IPS-20b (cell line): ENCODE data around the gene ZNF227.
"Not testable (repeated sequence)": the region's sequence is repeated elsewhere in the genome, so short reads cannot be mapped to it uniquely, and the experiment has no call there.

ENCODE experiments used
- H3K27ac ChIP-seq: one replicate; pipeline ENCODE4 v1.5.1; 2013; ENCODE audit warnings: low read length
- H3K27me3 ChIP-seq: 2 replicates; pipeline ENCODE4 v1.6.1; 2013; ENCODE audit warnings: mild to moderate bottlenecking, low read length, inconsistent platforms; ENCODE audit not compliant: insufficient read depth
- H3K36me3 ChIP-seq: 2 replicates; pipeline ENCODE4 v1.6.1; 2013; ENCODE audit warnings: low read depth, mild to moderate bottlenecking, inconsistent platforms, low read length, moderate library complexity; ENCODE audit not compliant: insufficient read depth
- H3K4me1 ChIP-seq: 2 replicates; pipeline ENCODE4 v1.6.1; 2013; ENCODE audit warnings: mild to moderate bottlenecking, control low read depth, inconsistent platforms, low read length, moderate library complexity; ENCODE audit not compliant: insufficient read depth
- H3K4me3 ChIP-seq: 2 replicates; pipeline ENCODE4 v1.5.1; 2013; ENCODE audit warnings: mild to moderate bottlenecking, low read length, inconsistent platforms
- H3K9ac ChIP-seq: 2 replicates; pipeline ENCODE4 v1.6.1; 2013; ENCODE audit warnings: low read depth, mild to moderate bottlenecking, inconsistent platforms, low read length, moderate library complexity
- H3K9me3 ChIP-seq: 2 replicates; pipeline ENCODE4 v1.6.1; 2013; ENCODE audit warnings: mild to moderate bottlenecking, low read depth, low read length, inconsistent platforms; ENCODE audit not compliant: insufficient read depth

ZNF227 gene

GRCh38 chr19:44252332-44252731, 40.0 kb downstream of the ZNF227 start:
- H3K9me3 ChIP-seq = peaks cover 93% of the 10 kb centered on the region
- not testable (repeated sequence) for H3K9ac ChIP-seq, H3K4me3 ChIP-seq, H3K4me1 ChIP-seq, H3K36me3 ChIP-seq, H3K27me3 ChIP-seq, H3K27ac ChIP-seq

- not testable (repeated sequence) for H3K4me1 ChIP-seq, H3K27me3 ChIP-seq, H3K36me3 ChIP-seq, H3K9ac ChIP-seq, H3K4me3 ChIP-seq, H3K27ac ChIP-seq
- H3K9me3 ChIP-seq = peaks cover 94% of the 10 kb centered on the region
Measured at GRCh38 chr19:44253392-44253791, 41.1 kb downstream of the ZNF227 start.

- Histone ChIP-seq H3K4me3 (no peak overlapping the region), H3K9me3 (peaks cover 86% of the 10 kb centered on the region), H3K9ac (no peak overlapping the region), H3K4me1 (no peaks in the 10 kb centered on the region), H3K27me3 (no peaks in the 10 kb centered on the region), H3K36me3 (no peaks in the 10 kb centered on the region), H3K27ac (no peak overlapping the region)
Measured at GRCh38 chr19:44254496-44254895, 42.2 kb downstream of the ZNF227 start.

- Histone ChIP-seq H3K4me3 (no peak overlapping the region), H3K4me1 (no peaks in the 10 kb centered on the region), H3K36me3 (no peaks in the 10 kb centered on the region), H3K9me3 (peaks cover 73% of the 10 kb centered on the region), H3K9ac (no peak overlapping the region), H3K27ac (no peak overlapping the region), H3K27me3 (no peaks in the 10 kb centered on the region; the same call in 1 of the 2 replicates)
Measured at GRCh38 chr19:44255705-44256411, 43.5 kb downstream of the ZNF227 start.

- no peaks in the 10 kb centered on the region; the same call in 1 of the 2 replicates for H3K27me3 ChIP-seq
- no peak overlapping the region for H3K27ac ChIP-seq
- no peaks in the 10 kb centered on the region for H3K36me3 ChIP-seq
- peaks cover 52% of the 10 kb centered on the region for H3K9me3 ChIP-seq
- H3K4me3 ChIP-seq = no peak overlapping the region
- H3K4me1 ChIP-seq = no peaks in the 10 kb centered on the region
- H3K9ac ChIP-seq = no peak overlapping the region
Measured at GRCh38 chr19:44258136-44258535, 45.8 kb downstream of the ZNF227 start.

GRCh38 chr19:44258835-44259413, 46.6 kb downstream of the ZNF227 start:
- no peak overlapping the region for H3K4me3 ChIP-seq
- H3K9ac ChIP-seq = no peak overlapping the region
- no peaks in the 10 kb centered on the region for H3K4me1 ChIP-seq
- H3K9me3 ChIP-seq = peaks cover 45% of the 10 kb centered on the region
- no peak overlapping the region for H3K27ac ChIP-seq
- no peaks in the 10 kb centered on the region for H3K36me3 ChIP-seq
- H3K27me3 ChIP-seq = no peaks in the 10 kb centered on the region; the same call in 1 of the 2 replicates

GRCh38 chr19:44260343-44260681, 48.0 kb downstream of the ZNF227 start:
- Histone ChIP-seq H3K27me3 (no peaks in the 10 kb centered on the region; the same call in 1 of the 2 replicates), H3K36me3 (no peaks in the 10 kb centered on the region), H3K4me1 (no peaks in the 10 kb centered on the region), H3K4me3 (peak overlapping the region; percentile 68), H3K9ac (peak overlapping the region; percentile 56; the same call in 1 of the 2 replicates), H3K9me3 (peaks cover 32% of the 10 kb centered on the region), H3K27ac (no peak overlapping the region)

GRCh38 chr19:44260695-44261446, 48.5 kb downstream of the ZNF227 start:
- H3K27ac ChIP-seq = no peak overlapping the region
- peaks cover 28% of the 10 kb centered on the region for H3K9me3 ChIP-seq
- peak overlapping the region; percentile 68 for H3K4me3 ChIP-seq
- no peaks in the 10 kb centered on the region; the same call in 1 of the 2 replicates for H3K27me3 ChIP-seq
- H3K4me1 ChIP-seq = no peaks in the 10 kb centered on the region
- no peaks in the 10 kb centered on the region for H3K36me3 ChIP-seq
- H3K9ac ChIP-seq = no peak overlapping the region

- no peak overlapping the region for H3K9ac ChIP-seq
- peaks cover 84% of the 10 kb centered on the region for H3K9me3 ChIP-seq
- H3K27me3 ChIP-seq = no peaks in the 10 kb centered on the region
- no peak overlapping the region for H3K4me3 ChIP-seq
- H3K36me3 ChIP-seq = peaks cover 12% of the 10 kb centered on the region; the same call in 1 of the 2 replicates
- no peak overlapping the region for H3K27ac ChIP-seq
- no peaks in the 10 kb centered on the region; the same call in 1 of the 2 replicates for H3K4me1 ChIP-seq
Measured at GRCh38 chr19:44277331-44277730, 65.0 kb downstream of the ZNF227 start.

- Histone ChIP-seq H3K9me3 (peaks cover 85% of the 10 kb centered on the region), H3K36me3 (peaks cover 8% of the 10 kb centered on the region; the same call in 1 of the 2 replicates), H3K27ac (no peak overlapping the region), H3K27me3 (no peaks in the 10 kb centered on the region), H3K4me1 (no peaks in the 10 kb centered on the region; the same call in 1 of the 2 replicates), H3K4me3 (no peak overlapping the region), H3K9ac (no peak overlapping the region)
Measured at GRCh38 chr19:44278181-44278690, 65.9 kb downstream of the ZNF227 start.

- Histone ChIP-seq H3K4me1 (no peaks in the 10 kb centered on the region; the same call in 1 of the 2 replicates), H3K4me3 (no peak overlapping the region), H3K9ac (no peak overlapping the region), H3K27me3 (no peaks in the 10 kb centered on the region), H3K9me3 (peaks cover 80% of the 10 kb centered on the region), H3K27ac (no peak overlapping the region), H3K36me3 (no peaks in the 10 kb centered on the region)
Measured at GRCh38 chr19:44280916-44281315, 68.6 kb downstream of the ZNF227 start.
